ENCODE data around the gene TECTB. TPM values are rescaled to one million over a fixed set of nuclear protein-coding genes. Genes with fewer than 3 reads are reported as not detected.

Gene TECTB
- total RNA-seq, 1 experiment from 2014 or later, result not detected

DNA sequence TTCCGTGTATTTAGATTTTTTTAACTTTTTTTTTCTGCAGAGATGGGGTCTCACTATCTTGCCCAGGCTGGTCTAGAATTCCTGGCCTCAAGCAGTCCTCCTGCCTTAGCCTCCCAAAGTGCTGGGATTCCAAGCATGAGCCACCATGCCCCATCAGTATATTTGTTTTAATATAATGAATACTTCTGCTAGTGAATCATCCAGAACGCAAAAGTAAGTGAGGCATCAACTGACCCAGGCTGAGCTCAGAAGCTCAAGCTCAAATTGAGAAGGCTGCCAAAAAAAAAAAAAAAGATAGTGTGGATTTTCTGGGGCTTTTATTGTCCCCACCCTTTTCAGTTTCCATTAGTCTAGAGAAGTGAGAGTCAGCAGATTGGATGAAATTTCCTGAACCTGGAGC, 39.0 kb upstream of the TECTB start:
- no peaks in the 10 kb centered on the region for H3K27me3 ChIP-seq (replicated peaks; ENCODE audit: insufficient read depth, low read depth, low read length, poor library complexity)
- no TSS peak for BruUV-seq (replicated peaks)
- no peak overlapping the region for H3K27ac ChIP-seq (ENCODE audit: low read depth, low read length, poor library complexity, severe bottlenecking)
- H3K9me3 ChIP-seq (ENCODE audit: low read depth, low read length, poor library complexity, severe bottlenecking), result no peaks in the 10 kb centered on the region
- intact Hi-C loops (cut with micrococcal nuclease; ENCODE audit: unreplicated experiment), result no loop called here
- CTCF ChIA-PET, result no interaction called here
- no peaks in the 10 kb centered on the region for H3K4me1 ChIP-seq (ENCODE audit: insufficient read depth, low read length, poor library complexity, severe bottlenecking)
- H3K36me3 ChIP-seq (ENCODE audit: insufficient read depth, low read length, poor library complexity, severe bottlenecking), result no peaks in the 10 kb centered on the region
- H3K4me3 ChIP-seq (ENCODE audit: low read depth, low read length, poor library complexity, severe bottlenecking), result no peak overlapping the region
- no peak for DNase-seq (ENCODE audit: low spot score)
- POLR2A ChIA-PET (ENCODE audit: low non-redundant PET), result no interaction called here
- TF ChIP-seq EZH2 (IDR thresholded peaks at IDR 0.05; ENCODE audit: borderline replicate concordance, low read depth, low read length, poor library complexity, severe bottlenecking), result no peak
- TF ChIP-seq, protein P1, sequence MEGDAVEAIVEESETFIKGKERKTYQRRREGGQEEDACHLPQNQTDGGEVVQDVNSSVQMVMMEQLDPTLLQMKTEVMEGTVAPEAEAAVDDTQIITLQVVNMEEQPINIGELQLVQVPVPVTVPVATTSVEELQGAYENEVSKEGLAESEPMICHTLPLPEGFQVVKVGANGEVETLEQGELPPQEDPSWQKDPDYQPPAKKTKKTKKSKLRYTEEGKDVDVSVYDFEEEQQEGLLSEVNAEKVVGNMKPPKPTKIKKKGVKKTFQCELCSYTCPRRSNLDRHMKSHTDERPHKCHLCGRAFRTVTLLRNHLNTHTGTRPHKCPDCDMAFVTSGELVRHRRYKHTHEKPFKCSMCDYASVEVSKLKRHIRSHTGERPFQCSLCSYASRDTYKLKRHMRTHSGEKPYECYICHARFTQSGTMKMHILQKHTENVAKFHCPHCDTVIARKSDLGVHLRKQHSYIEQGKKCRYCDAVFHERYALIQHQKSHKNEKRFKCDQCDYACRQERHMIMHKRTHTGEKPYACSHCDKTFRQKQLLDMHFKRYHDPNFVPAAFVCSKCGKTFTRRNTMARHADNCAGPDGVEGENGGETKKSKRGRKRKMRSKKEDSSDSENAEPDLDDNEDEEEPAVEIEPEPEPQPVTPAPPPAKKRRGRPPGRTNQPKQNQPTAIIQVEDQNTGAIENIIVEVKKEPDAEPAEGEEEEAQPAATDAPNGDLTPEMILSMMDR (conservative IDR thresholded peaks at IDR 0.05; ENCODE audit: low read depth, low read length), result no peak

DNA sequence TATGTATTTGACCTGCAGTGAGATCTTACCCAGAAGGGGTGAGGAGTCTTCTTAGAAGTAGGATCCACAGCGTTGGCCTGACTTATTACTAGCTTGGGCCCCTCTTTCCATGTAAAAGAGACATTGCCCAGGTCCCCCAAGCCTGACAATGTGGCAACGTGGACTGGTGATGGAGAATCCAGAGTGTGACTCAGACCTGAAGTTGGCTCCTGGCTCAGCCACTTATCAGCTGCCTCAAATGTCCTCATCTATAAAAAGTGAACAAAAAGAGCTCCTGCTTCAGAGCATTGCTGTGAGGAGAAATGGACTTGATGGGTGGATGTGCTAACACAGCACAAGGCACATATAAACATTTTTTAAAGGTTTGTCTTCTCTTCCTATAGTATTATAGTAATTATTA, 35.4 kb upstream of the TECTB start:
- CTCF ChIA-PET, result no interaction called here
- Histone ChIP-seq H3K4me1 (ENCODE audit: insufficient read depth, low read length, poor library complexity, severe bottlenecking) (no peaks in the 10 kb centered on the region), H3K27me3 (replicated peaks; ENCODE audit: insufficient read depth, low read depth, low read length, poor library complexity) (no peaks in the 10 kb centered on the region), H3K27ac (ENCODE audit: low read depth, low read length, poor library complexity, severe bottlenecking) (no peak overlapping the region), H3K9me3 (ENCODE audit: low read depth, low read length, poor library complexity, severe bottlenecking) (no peaks in the 10 kb centered on the region), H3K4me3 (ENCODE audit: low read depth, low read length, poor library complexity, severe bottlenecking) (no peak overlapping the region), H3K36me3 (ENCODE audit: insufficient read depth, low read length, poor library complexity, severe bottlenecking) (no peaks in the 10 kb centered on the region)
- intact Hi-C loops (cut with micrococcal nuclease; ENCODE audit: unreplicated experiment), result no loop called here
- POLR2A ChIA-PET (ENCODE audit: low non-redundant PET), result no interaction called here
- DNase-seq (ENCODE audit: low spot score), result no peak
- TF ChIP-seq, protein P1 (conservative IDR thresholded peaks at IDR 0.05; ENCODE audit: low read depth, low read length), result no peak
- TF ChIP-seq EZH2 (IDR thresholded peaks at IDR 0.05; ENCODE audit: borderline replicate concordance, low read depth, low read length, poor library complexity, severe bottlenecking), result no peak
- no TSS peak for BruUV-seq (replicated peaks)

DNA sequence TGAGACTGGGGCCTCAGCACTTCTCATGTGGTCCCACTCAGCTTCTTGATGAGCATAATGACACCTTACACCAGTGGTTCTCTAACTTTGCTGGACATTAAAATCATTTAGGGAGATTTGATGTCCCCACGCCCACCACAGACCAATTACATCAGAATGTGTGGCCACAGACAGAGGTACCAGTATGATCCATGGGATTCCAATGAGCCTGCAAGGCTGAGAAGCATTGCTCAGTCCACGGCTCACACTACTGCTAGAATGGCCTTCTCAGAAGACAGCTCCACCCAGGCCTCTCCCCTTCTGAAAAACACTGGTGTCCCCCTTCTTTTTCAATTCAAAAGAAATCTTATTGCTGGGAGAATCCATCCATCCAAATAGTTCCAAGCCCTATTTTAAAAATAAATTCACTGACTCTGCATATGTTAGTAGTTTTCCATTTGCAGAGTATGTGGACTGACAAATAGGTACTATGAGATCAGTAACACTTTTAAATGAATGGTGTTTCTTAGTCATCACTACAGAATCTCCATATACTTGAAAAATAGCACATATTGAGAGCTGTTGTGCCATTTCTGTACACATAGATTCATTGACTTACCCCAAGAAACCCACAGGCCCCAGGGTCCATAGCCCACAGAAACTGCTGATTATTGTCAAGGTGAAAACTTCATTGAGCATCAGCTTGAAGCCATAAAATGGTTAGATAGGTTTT, 34.5 kb upstream of the TECTB start:
- intact Hi-C loops (cut with micrococcal nuclease; ENCODE audit: unreplicated experiment), result no loop called here
- Histone ChIP-seq H3K27me3 (replicated peaks; ENCODE audit: insufficient read depth, low read depth, low read length, poor library complexity) (no peaks in the 10 kb centered on the region), H3K27ac (ENCODE audit: low read depth, low read length, poor library complexity, severe bottlenecking) (no peak overlapping the region), H3K36me3 (ENCODE audit: insufficient read depth, low read length, poor library complexity, severe bottlenecking) (no peaks in the 10 kb centered on the region), H3K9me3 (ENCODE audit: low read depth, low read length, poor library complexity, severe bottlenecking) (no peaks in the 10 kb centered on the region), H3K4me3 (ENCODE audit: low read depth, low read length, poor library complexity, severe bottlenecking) (no peak overlapping the region), H3K4me1 (ENCODE audit: insufficient read depth, low read length, poor library complexity, severe bottlenecking) (no peaks in the 10 kb centered on the region)
- BruUV-seq (replicated peaks), result no TSS peak
- ChIA-PET POLR2A (ENCODE audit: low non-redundant PET) (no interaction called here), CTCF (no interaction called here)
- TF ChIP-seq, protein P1 (conservative IDR thresholded peaks at IDR 0.05; ENCODE audit: low read depth, low read length), result no peak
- TF ChIP-seq EZH2 (IDR thresholded peaks at IDR 0.05; ENCODE audit: borderline replicate concordance, low read depth, low read length, poor library complexity, severe bottlenecking), result no peak
- no peak for DNase-seq (ENCODE audit: low spot score)
